NCI-H1105 treated with DMSO at 0.1 percent for 48 hours (cell line): ENCODE data around the gene WT1.

ENCODE experiments used
- DNase-seq: peaks from one replicate; lab custom pipeline; 2025; lab: John Stamatoyannopoulos, UW

Gene WT1

GRCh38 chr11:32438346-32438865, 3.1 kb upstream of the WT1 start:
- no peak for DNase-seq

GRCh38 chr11:32437495-32438345, 2.4 kb upstream of the WT1 start:
- DNase-seq: no peak

GRCh38 chr11:32436751-32437494, 1.6 kb upstream of the WT1 start:
- DNase-seq: no peak

- DNase-seq: no peak
Measured at GRCh38 chr11:32435942-32436750, 807 bp upstream of the WT1 start.

- DNase-seq: no peak
Measured at GRCh38 chr11:32435152-32435480, 223 bp downstream of the WT1 start.

GRCh38 chr11:32434356-32435151, 785 bp downstream of the WT1 start:
- no peak for DNase-seq

GRCh38 chr11:32433914-32434355, 1.4 kb downstream of the WT1 start:
- no peak for DNase-seq

DNA sequence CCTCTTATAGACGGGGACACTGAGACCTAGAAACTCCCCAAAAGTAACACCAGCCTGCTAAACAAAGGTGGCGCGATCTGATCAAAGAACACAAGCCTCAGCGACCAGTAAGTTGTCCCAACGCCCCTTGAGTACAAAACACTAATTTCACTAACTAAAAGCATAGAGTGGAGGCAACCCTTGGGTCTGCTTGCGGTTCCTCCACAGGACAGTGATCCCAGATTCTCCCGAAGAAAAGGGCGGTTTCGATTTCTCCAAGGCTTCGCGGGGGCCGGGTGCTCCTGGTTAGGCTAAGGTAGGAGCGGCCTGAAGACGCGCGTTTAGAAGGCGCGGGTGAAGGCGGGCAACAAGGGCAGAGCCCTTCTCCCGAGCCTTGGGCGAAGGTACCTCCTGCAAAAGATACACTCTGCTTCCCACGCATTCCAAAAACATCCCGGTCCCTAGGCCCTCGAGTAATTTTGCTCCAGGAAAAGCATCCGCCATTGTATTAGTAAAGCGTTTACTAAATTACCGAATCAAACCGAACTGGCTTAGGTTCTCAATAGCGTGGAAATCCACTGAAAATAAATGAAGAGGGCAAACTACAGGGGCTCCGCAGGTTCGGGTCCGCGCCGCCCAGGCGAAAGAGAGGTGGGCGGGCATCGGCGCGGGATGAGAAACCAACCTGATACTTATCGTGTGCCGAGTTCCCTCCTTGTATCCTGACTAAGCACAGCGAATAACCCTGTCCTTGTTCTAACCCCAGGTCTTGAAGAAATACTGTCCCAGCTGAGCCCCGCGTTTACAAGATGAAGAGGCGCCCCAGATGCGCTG, 2.0 kb downstream of the WT1 start:
- DNase-seq: no peak

DNA sequence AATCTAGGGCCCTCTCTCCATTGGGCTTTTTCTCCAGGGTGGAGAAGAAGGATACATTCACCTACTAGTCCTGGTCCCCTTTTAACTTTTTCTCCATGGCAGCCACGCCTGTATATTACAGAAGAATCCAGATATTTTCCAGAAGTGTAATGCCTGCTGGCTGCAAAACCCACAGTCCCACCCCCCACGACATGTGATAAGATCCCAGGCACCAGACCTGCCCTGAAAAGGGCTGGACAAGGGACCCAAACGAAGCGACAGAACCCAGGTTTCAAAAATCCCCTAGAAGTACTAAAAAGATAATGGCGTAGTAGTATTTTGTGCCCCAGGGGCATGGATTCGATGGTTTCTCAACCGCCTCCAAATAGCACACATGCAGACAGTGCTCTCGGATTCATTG, 2.8 kb downstream of the WT1 start:
- no peak for DNase-seq

DNA sequence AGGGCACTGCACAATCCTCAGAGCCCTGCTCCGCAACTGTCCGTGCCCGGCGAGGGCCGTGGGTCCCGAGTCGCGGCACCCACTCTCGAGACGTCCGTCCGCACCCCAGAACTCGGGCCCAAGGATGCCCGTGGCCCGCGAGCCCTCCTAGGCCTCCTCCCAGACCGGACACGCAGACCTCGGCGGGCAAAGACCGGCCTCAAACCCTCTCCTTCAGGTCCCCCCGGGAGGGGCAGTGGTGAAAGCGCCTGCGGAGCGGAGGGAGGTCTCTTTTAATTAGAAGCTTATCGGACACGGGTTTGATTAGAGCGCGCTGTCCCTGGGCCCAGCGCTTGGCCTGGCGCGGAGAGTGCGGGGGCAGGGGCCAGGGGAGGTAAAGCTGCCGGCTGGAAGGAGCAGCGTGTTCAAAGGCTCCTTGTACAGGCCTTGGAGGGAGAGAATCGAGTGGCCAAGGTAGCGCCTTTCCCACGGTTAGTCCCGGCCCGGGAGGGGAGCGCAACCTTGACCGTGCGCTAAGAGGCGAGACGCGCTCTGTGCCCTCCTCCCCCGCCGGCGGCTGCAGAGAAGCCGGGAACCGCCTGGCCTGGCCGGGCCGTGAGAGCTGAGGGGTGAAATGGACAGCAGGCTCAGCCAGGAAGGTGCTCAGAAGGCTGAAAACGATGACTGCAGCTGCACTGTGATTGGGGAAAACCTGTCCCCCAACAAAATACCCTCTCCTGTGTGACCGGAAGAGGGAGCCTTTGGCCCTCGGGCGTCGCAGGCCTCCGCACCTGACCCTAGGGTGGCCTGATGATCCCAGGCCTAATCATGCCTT, 4.6 kb downstream of the WT1 start:
- no peak for DNase-seq

DNA sequence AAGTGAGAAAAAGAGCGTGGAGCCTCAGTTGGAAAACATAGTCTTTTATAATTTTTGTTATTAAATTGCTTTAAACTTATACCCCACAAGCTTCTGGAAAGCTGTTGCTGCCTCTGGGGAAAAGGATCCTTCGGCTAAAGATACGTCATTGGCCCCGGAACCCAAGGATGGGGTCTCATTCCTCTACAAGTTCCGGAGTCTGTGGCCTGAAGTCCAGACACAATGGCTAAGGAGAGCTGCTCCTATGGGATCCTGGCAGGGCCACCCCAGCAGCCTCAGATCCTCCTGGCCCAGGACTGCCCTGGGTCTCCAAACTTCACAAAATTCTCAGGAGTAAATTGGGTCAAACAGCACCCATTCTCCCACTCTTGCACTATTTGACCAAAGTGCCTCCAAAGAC, 5.9 kb downstream of the WT1 start:
- no peak for DNase-seq

- no peak for DNase-seq
Measured at GRCh38 chr11:32428665-32429303, 6.6 kb downstream of the WT1 start.

GRCh38 chr11:32427935-32428664, 7.2 kb downstream of the WT1 start:
- no peak for DNase-seq

DNA sequence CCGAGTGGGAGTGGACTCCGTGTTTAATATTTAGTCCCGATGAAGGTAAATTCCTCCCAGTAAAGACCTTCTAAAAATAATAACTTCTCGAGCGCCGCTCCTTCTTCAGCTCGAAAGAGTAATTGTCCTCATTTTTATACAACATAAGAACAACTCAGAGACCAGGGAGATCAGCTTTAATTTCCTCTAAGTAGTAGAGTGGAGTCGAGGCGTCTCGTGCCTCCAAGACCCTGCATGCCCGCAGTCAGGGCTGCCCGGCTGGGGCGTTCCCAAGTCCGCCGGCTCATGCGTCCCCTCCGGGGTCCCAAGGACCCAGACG, 7.8 kb downstream of the WT1 start:
- DNase-seq: no peak

GRCh38 chr11:32426819-32427615, 8.3 kb downstream of the WT1 start:
- peak; percentile 42 for DNase-seq

DNA sequence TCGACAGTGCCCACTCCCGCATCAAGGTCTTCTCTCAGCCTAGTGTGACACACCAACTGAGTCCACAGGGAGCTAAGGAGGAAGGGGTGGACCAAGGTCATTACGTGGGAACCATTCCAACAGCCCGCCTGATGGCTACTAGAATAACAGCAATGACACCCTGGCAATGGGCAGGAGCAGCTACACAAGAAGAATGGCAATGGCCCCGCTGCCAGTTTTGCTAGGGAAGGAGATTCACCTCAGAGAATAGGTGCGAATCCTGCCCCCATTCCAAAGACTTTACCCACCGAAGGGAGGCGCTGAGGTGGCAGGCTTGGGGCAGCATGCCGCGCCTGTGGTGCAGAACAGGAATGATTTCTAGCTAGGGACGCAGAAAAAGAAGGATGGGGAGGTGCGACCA, 9.1 kb downstream of the WT1 start:
- DNase-seq: peak; percentile 20

GRCh38 chr11:32425761-32426160, 9.6 kb downstream of the WT1 start:
- no peak for DNase-seq

GRCh38 chr11:32422545-32422944, 12.8 kb downstream of the WT1 start:
- DNase-seq: no peak
